GM12875 (cell line): ENCODE results near the gene USB1.

Source experiments
- H3K4me3 ChIP-seq: one replicate; pipeline ENCODE4 v1.5.1; 2011; ENCODE audit warnings: low read depth, low read length, control low read depth
- TF ChIP-seq, protein P1 (sequence below): IDR thresholded peaks from 2 replicates; pipeline ENCODE4 v1.5.1; 2011; ENCODE audit warnings: low read depth, mild to moderate bottlenecking, control low read depth, inconsistent platforms, low read length, moderate library complexity, borderline replicate concordance; ENCODE audit not compliant: insufficient read depth

Gene USB1

DNA sequence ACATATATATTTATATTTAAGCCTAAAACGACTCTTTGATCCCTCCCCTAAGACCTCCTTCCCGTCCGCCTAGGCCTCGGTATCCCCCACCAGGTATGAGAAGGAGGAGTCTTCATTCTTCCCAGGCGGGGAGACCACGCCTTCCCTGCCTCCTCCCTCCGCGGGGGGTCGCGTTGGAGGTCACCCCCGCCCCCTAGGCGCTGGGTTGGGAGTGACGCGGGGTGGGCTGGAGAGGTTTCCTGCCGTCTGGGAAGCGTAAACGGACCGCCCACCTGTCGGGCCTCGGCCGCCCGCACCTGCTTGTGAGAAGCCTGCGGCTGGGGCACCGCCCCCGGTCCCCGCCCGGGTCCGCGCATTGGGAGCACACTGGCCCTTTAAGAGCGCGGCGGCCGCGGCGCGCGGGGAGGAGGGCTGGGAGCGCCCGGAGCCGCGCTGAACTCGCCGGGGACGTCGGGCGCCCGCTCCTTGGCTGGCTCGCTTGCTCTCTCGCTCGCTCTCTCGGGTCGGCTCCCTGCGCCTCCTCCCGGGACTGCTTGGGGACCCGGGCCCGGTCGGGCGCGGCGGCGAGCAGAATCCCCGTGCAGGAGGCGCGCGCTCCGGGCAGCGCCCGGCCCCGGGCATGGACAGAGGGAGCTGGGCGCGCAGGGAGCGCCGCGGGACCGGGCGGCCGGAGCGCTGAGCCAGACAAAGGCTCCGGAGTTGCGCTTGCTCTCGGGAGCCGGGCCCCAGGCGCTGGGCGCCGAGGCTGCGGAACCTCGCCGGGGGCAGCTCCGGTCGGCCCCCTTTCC, 24.3 kb downstream of the USB1 start, which contains the start of gene MMP15:
TSS of gene MMP15 (plus strand) at position 404 of the 788 bp plus-strand sequence. CDS start 597 bp downstream, outside the sequence.
- TF ChIP-seq, protein P1, sequence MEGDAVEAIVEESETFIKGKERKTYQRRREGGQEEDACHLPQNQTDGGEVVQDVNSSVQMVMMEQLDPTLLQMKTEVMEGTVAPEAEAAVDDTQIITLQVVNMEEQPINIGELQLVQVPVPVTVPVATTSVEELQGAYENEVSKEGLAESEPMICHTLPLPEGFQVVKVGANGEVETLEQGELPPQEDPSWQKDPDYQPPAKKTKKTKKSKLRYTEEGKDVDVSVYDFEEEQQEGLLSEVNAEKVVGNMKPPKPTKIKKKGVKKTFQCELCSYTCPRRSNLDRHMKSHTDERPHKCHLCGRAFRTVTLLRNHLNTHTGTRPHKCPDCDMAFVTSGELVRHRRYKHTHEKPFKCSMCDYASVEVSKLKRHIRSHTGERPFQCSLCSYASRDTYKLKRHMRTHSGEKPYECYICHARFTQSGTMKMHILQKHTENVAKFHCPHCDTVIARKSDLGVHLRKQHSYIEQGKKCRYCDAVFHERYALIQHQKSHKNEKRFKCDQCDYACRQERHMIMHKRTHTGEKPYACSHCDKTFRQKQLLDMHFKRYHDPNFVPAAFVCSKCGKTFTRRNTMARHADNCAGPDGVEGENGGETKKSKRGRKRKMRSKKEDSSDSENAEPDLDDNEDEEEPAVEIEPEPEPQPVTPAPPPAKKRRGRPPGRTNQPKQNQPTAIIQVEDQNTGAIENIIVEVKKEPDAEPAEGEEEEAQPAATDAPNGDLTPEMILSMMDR, result no peak
- H3K4me3 ChIP-seq, result peak within 1 kb of the TSS; percentile 45

DNA sequence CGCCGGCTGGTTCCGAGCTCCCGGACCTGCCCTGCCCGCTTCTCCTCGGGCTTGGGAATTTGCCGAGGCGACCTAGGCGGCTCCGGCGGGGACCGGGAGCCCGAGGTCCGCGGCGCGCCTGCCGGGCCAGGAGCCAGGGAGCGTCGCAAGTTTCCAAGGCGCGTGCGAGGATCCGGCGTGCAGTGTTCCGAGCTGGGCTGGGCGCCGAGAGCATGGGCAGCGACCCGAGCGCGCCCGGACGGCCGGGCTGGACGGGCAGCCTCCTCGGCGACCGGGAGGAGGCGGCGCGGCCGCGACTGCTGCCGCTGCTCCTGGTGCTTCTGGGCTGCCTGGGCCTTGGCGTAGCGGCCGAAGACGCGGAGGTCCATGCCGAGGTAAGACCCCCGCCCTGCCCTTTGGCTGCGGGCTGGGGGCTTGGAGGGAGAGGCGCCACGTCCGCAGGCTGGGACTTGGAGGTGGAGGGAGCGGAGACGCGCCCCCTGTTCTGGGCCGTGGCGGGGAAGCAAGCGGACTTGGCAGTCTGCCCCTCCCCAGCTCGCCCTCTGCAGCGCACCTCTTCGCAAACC, 25.0 kb downstream of the USB1 start:
- H3K4me3 ChIP-seq, result peak overlapping the region; percentile 45
- TF ChIP-seq, protein P1, result no peak

DNA sequence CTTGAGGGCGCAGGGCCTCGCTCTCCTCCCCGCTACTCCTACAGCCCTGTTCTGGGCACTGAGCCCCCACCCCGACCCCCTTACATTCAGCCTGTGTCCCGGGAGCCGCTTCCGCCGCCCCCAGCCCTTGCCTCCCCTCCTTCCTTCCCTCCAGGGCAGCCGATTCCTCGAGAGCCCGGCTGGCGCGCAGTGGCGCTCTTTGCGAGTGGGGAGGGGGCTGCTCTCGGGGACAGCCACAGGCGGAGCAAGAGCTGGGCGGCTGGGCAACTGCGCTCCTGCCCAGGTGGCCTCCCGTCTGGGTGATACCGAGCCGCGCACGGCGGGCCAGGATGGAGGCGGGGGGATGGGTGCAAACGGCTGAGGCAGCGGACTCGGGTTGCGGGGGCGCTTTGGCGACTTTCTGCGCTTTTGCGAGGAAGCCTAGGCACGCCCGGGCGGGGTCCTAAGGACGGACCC, 25.5 kb downstream of the USB1 start:
- H3K4me3 ChIP-seq, result no peak overlapping the region
- TF ChIP-seq, protein P1, result no peak

DNA sequence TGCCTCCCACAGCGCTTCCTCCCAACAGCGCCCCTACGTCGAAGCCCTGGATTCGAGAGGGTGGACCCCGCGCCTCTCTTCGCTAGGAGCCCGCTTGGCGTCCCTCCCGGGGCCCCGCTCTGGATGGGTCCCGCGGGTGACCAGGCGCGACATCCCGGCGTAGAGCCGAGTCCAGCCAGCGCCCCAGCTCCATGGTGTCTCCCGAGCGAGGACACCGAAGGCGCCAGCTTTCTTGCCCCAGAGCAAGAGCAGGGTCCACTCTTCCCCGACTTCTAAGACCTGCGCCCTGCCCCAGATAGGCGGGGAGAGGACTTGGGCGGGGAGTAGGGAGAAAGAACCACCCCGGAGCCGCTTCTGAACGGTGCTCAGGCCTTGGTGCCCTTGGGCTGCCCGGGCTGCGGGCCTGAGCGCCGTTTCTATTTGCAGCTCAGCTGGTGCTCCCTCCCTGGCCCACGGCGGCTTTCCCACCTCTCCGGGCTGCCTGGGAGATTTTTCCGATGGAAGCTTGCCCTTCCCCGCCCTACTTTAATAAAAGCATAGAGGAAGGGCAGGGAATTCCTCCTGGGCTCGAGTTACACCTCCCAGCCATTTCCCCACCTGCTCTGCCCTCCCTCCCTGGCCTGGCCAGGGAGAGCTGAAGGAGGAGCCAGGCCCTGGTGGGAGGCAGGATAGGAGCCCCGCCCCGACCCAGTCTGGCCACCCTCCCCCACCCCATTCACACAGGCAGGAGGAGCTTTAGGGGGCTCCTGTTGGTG, 26.1 kb downstream of the USB1 start:
- TF ChIP-seq, protein P1, result no peak
- H3K4me3 ChIP-seq, result no peak overlapping the region

DNA sequence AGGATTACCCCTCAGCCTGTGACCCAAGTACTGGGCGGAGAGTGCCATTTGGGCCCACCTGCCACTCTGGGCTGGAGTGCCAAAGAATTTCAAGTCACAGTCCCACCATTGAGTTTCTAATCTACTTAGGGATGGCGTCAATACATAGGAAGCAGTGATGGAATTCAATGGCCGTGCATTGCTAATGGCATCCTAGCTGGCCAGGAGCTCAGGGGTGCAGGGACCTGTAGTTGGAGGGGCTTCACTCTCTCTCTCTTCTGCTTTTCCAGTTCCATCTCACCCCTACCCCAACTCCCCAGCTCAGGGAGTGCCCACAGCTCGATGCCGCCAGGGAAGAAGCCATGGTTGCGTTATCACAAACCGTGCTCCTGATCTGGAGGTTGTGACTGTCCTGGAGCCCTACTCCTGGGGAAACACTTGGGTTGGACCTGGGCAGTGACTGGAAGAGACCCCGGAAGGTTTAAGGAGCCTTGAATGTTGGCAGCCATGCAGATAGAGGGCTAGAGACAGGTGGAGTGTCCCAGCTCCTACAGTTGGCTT, 26.8 kb downstream of the USB1 start:
- no peak overlapping the region for H3K4me3 ChIP-seq
- TF ChIP-seq, protein P1, result no peak

DNA sequence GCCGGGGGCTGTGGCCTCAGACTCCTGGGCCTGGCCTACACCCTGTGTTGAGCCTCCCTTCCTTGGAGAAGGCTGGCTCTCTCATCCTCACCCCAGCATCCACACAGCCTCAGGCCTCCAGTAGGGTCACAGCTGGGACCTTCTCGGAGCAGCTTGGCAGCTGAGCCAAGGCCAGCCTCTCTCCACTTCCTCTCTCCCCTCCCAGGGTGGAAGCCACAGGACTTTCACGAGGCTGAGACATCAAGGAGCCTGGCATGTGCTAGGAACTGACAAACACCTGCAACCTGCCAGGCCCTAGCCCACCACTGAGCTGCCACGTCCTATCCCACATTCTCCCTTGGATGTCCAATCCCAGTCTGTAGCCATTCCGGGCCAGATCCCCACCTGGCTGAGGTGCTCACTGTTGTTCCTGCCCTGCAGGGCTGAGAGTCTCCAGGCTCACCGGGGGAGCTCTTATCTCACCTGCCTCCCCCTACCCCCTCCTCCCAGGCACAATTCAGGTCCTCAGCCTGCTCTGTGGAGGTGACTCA, 27.4 kb downstream of the USB1 start:
- TF ChIP-seq, protein P1, result no peak
- H3K4me3 ChIP-seq, result no peak overlapping the region
